Pancreas (tissue), 10 donors: ENCODE results near the gene RPRD1B. TPM values are rescaled to one million over a fixed set of nuclear protein-coding genes. Genes with fewer than 3 reads are reported as not detected.

Source experiments
- ATAC-seq, 4 donors: fragments of 200-7000 bp; cut with Tn5 transposase; one replicate each; pipeline versions ENCODE4 v1.8.0 to v1.9.1; 2020; ENCODE audit warnings: mild to moderate bottlenecking in 4 of 4, moderate library complexity in 4 of 4
- DNase-seq, 6 donors: peaks; one replicate each; pipeline ENCODE4 v3.0.0-alpha.2; 2020
- FAIRE-seq: peaks from 2 replicates; lab custom pipeline; 2012; peaks lifted over from hg19 to GRCh38; lab: Jason Lieb, UNC
- H3K27ac ChIP-seq, 4 donors: fragments of 200-600 bp; sonication (generic); 1 replicate in 3 of 4; 2 replicates in 1 of 4; pipeline versions ENCODE4 v1.5.0 to v1.8.0; 2020
- H3K27me3 ChIP-seq, 4 donors: fragments of 200-600 bp; one replicate each; pipeline ENCODE4 v1.8.0; 2021
- H3K36me3 ChIP-seq, 3 donors: fragments of 200-600 bp; sonication (generic) in 1 of 3; one replicate each; pipeline versions ENCODE4 v1.5.0 to v1.8.0; 2020 to 2021
- H3K4me1 ChIP-seq, 3 donors: fragments of 200-600 bp; one replicate each; pipeline ENCODE4 v1.8.0; 2021
- H3K4me3 ChIP-seq, 4 donors: fragments of 200-600 bp; sonication (generic) in 2 of 4; one replicate each; pipeline versions ENCODE4 v1.5.0 to v1.8.0; 2020 to 2021
- H3K9me3 ChIP-seq, 4 donors: fragments of 200-600 bp; one replicate each; pipeline ENCODE4 v1.8.0; 2021
- CTCF ChIP-seq, 4 donors: fragments of 200-600 bp; sonication (generic) in 3 of 4; IDR thresholded peaks; one replicate each; pipeline versions ENCODE4 v1.5.0 to v1.8.0; 2021; ENCODE audit warnings: antibody characterized with exemption in 4 of 4
- WGBS, 2 donors: extraction: QIAGEN DNeasy Blood & Tissue Kit; methylation state at CpG; one replicate each; pipeline ENCODE4 v1.1.7; 2013; 5-methylcytosine and 5-hydroxymethylcytosine counted together
- intact Hi-C, 3 donors: fragments of 100-400 bp; cut with DNase I; formaldehyde crosslinking; loops; one replicate each; pipeline versions ENCODE4 v1.11.1 to v1.14.2; 2022
- polyA plus RNA-seq, 2 donors: library from polyadenylated mRNA; stranded (reverse); fragments of 200-250 nt; gene quantifications; one replicate each; pipeline ENCODE4 v1.2.3, GENCODE V29; 2013
- total RNA-seq, 6 donors: library from RNA; stranded (reverse); fragmentation: NEBNext Ultra II Directional in 4 of 6; extraction: Animal tissue kit (Norgen Biotek cat#: 25700) in 4 of 6; gene quantifications; one replicate each; pipeline versions ENCODE4 v1.2.1 to v1.2.4, GENCODE V29; 2021 to 2023
- donor health status: healthy with polysubstance abuse.
- donor health status: DM: no; HTN: no; CAD: no; lungs with moderate emphysema.
- donor health status: DM: no; HTN: no; CAD: no.
- donor health status: control.
- donor health status: control.
- donor health status: Bipolar disorder and iron deficiency.
- donor health status: DM: yes; HTN: yes; CAD: no.
- donor health status: DM: no; HTN: no; CAD: no.
- donor health status: DM: no; HTN: no; CAD: no.
- donor health status: DM: yes; HTN: yes; CAD: no.

RPRD1B gene
- total and polyA plus RNA-seq, 8 donors, result 6.0 to 19.7 (median 12.0) TPM

DNA sequence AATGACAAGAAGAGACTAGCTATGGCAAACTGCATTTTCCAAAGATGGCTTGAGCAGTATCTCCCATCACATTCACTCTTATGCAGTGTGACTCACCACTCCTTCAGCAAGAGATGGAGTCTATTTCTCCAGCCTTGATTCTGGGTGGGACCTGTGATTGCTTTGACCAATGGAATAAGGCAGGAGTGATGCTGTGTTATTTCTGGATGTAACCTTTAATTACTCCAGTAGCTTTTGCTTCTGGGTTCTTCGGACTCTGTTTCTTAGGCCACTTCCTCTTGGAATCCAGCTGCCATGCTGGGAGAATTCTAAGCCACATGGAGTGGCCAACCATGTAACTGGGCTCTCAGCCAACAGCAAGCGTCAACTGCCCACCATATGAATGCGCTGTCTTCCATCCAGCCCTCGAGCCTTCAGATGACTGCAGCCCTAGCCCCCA lies 80.8 kb downstream of the RPRD1B start:
- DNase-seq (no peak), FAIRE-seq (no peak), ATAC-seq (no peak)
- WGBS, 2 donors, result 93 to 95% methylated on average over 4 of the region's 4 CpGs
- peaks cover 0 to 6% (median 0%) of the 10 kb centered on the region in 3 donors for H3K4me1 ChIP-seq
- H3K9me3 ChIP-seq, result no peaks in the 10 kb centered on the region
- no peaks in the 10 kb centered on the region for H3K36me3 ChIP-seq
- intact Hi-C loops, result no loop called here
- H3K27ac ChIP-seq, result no peak overlapping the region
- H3K4me3 ChIP-seq, result no peak overlapping the region
- no peaks in the 10 kb centered on the region for H3K27me3 ChIP-seq
- TF ChIP-seq CTCF (IDR thresholded peaks at IDR 0.05), result no peak

DNA sequence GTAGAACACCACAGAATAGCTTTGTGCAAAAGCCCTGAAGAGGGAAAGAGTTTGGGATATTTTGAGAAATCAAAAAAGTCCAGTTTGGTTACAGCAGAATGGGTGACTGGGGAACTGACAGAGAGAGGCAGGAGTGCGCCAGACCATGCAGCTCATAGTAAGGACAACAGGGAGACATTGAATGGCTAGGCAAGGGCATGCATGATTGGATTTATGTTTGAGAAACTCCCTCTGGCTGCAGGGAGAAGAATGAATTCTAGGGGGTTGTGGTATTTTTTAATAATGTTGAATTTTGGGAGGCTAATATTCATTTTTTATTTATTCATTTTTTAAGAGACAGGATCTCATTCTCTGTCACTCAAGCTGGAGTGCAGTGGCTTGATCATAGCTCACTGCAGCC lies 81.7 kb downstream of the RPRD1B start:
- Histone ChIP-seq H3K4me3 (no peak overlapping the region), H3K27ac (no peak overlapping the region), H3K9me3 (no peaks in the 10 kb centered on the region), H3K4me1 (peaks cover 0 to 6% (median 0%) of the 10 kb centered on the region in 3 donors), H3K36me3 (no peaks in the 10 kb centered on the region), H3K27me3 (no peaks in the 10 kb centered on the region)
- intact Hi-C loops, result no loop called here
- no peak for FAIRE-seq
- no peak for DNase-seq
- no peak for ATAC-seq
- TF ChIP-seq CTCF (IDR thresholded peaks at IDR 0.05), result no peak
- 91 to 93% methylated on average over 1 of the region's 1 CpG for WGBS, 2 donors

DNA sequence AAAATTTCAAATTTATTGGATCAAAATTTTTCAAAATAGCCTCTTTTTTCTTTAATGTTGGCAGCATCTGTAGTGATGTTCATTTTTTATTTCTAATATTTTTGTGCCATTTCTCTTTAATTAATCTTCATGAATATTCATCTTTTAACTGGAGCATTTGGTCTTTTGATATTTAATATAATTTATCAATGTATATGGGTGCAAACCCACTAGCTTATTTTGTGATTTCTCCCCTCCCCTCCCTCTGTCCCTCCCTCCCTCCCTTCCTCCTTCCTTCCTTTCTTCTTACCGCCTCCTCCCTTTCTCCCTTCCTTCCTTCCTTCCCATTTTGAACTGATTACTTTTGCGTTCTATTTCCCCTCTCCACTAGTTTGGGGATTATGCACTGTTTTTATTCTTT lies 82.3 kb downstream of the RPRD1B start:
- Histone ChIP-seq H3K9me3 (no peaks in the 10 kb centered on the region), H3K27me3 (no peaks in the 10 kb centered on the region), H3K27ac (no peak overlapping the region), H3K4me1 (peaks cover 0 to 1% (median 0%) of the 10 kb centered on the region in 3 donors), H3K36me3 (no peaks in the 10 kb centered on the region), H3K4me3 (no peak overlapping the region)
- no peak for FAIRE-seq
- ATAC-seq, result no peak
- no peak for DNase-seq
- WGBS, 2 donors, result 67 to 85% methylated on average over 2 of the region's 2 CpGs
- intact Hi-C loops, result no loop called here
- no peak for TF ChIP-seq CTCF (IDR thresholded peaks at IDR 0.05)

- no peak for TF ChIP-seq CTCF (IDR thresholded peaks at IDR 0.05)
- 52 to 54% methylated on average over 3 of the region's 3 CpGs for WGBS, 2 donors
- intact Hi-C loops, result no loop called here
- Histone ChIP-seq H3K4me3 (no peak overlapping the region), H3K36me3 (no peaks in the 10 kb centered on the region), H3K9me3 (no peaks in the 10 kb centered on the region), H3K27me3 (no peaks in the 10 kb centered on the region), H3K27ac (no peak overlapping the region), H3K4me1 (no peaks in the 10 kb centered on the region)
- FAIRE-seq (no peak), ATAC-seq (no peak), DNase-seq (no peak)
Observed at GRCh38 chr20:38116409-38117165, 83.0 kb downstream of the RPRD1B start.

GRCh38 chr20:38117205-38117604 lies 83.7 kb downstream of the RPRD1B start:
- no peak for DNase-seq
- 80 to 97% methylated on average over 2 of the region's 2 CpGs for WGBS, 2 donors
- intact Hi-C loops, result no loop called here
- Histone ChIP-seq H3K9me3 (no peaks in the 10 kb centered on the region), H3K4me1 (no peaks in the 10 kb centered on the region), H3K4me3 (no peak overlapping the region), H3K27ac (no peak overlapping the region), H3K27me3 (no peaks in the 10 kb centered on the region), H3K36me3 (no peaks in the 10 kb centered on the region)
- ATAC-seq, result no peak
- no peak for FAIRE-seq
- no peak for TF ChIP-seq CTCF (IDR thresholded peaks at IDR 0.05)
